GM18951 (cell line): ENCODE data around the gene LHX3.

ENCODE experiments used
- POLR2A ChIP-seq: IDR thresholded peaks from 4 replicates; pipeline ENCODE4 v1.6.1; 2011; ENCODE audit warnings: mild to moderate bottlenecking; ENCODE audit not compliant: insufficient read length, insufficient read depth; ENCODE audit errors: extremely low read depth
- in situ Hi-C: fragments of 300-500 bp; cut with MboI; formaldehyde crosslinking; loops from one replicate; pipeline ENCODE4 v1.12.0; 2022; ENCODE audit warnings: low sequenced_read_pairs, mixed read lengths, inconsistent platforms; ENCODE audit not compliant: unreplicated experiment

Gene LHX3

GRCh38 chr9:136226680-136227407 lies 21.9 kb upstream of the LHX3 start:
- in situ Hi-C loops, result no loop called here
- no peak for TF ChIP-seq POLR2A

- in situ Hi-C loops, result no loop called here
- no peak for TF ChIP-seq POLR2A
Measured at GRCh38 chr9:136225748-136226679, 21.1 kb upstream of the LHX3 start.

GRCh38 chr9:136225366-136225747 lies 20.4 kb upstream of the LHX3 start:
- in situ Hi-C loops, result no loop called here
- TF ChIP-seq POLR2A, result peak; percentile 43

- TF ChIP-seq POLR2A, result no peak
- in situ Hi-C loops, result no loop called here
Measured at GRCh38 chr9:136223871-136224640, 19.1 kb upstream of the LHX3 start.

- no peak for TF ChIP-seq POLR2A
- in situ Hi-C loops, result no loop called here
Measured at GRCh38 chr9:136222906-136223285, 18.0 kb upstream of the LHX3 start.

- TF ChIP-seq POLR2A, result no peak
- in situ Hi-C loops, result no loop called here
Measured at GRCh38 chr9:136222166-136222905, 17.4 kb upstream of the LHX3 start.

- TF ChIP-seq POLR2A, result no peak
- in situ Hi-C loops, result no loop called here
Measured at GRCh38 chr9:136220017-136220729, 15.2 kb upstream of the LHX3 start.

- in situ Hi-C loops, result no loop called here
- TF ChIP-seq POLR2A, result no peak
Measured at GRCh38 chr9:136219276-136219675, 14.3 kb upstream of the LHX3 start.

- in situ Hi-C loops, result no loop called here
- no peak for TF ChIP-seq POLR2A
Measured at GRCh38 chr9:136218673-136219072, 13.7 kb upstream of the LHX3 start.

GRCh38 chr9:136218271-136218670 lies 13.3 kb upstream of the LHX3 start:
- TF ChIP-seq POLR2A, result no peak
- in situ Hi-C loops, result no loop called here

- TF ChIP-seq POLR2A, result no peak
- in situ Hi-C loops, result no loop called here
Measured at GRCh38 chr9:136216541-136217244, 11.8 kb upstream of the LHX3 start.
